ENCODE results near the gene CD44. TPM values are rescaled to one million over a fixed set of nuclear protein-coding genes. Genes with fewer than 3 reads are reported as not detected.
"Not testable (repeated sequence)": the region's sequence is repeated elsewhere in the genome, so short reads cannot be mapped to it uniquely, and the experiment has no call there.

CD44 gene
- total RNA-seq, 6 experiments from 2014 or later, result 12.2 to 64.1 (median 22.9) TPM

DNA sequence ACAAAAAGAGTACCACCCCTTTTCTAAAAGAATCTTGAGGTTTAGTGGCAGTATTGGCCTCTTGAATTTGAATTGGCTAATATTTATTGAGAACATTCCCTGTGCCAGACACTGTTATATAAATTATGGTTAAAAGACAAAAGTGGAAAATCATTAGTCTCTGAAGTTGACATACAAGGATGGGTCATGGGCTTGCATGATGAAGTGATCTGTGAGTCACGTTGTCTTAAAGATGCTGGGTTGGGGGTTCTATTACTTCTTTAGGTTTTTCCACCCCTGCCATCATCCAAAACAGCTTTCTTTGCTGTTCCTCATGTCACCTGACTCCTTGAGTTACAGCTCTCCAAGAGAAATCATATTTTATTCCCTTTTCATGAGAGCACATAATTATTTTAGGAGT, 85.0 kb downstream of the CD44 start:
- H3K27me3 ChIP-seq, result no peaks in the 10 kb centered on the region
- no peaks in the 10 kb centered on the region for H3K9me3 ChIP-seq
- intact Hi-C loops (cut with DNase I), result no loop called here
- no peak overlapping the region for H3K27ac ChIP-seq
- 92% methylated on average over 1 of the region's 1 CpG for WGBS (ENCODE audit: insufficient coverage, low coverage, low lambda C conversion rate, missing lambda C conversion rate)
- no peak for DNase-seq
- no peak overlapping the region for H3K4me3 ChIP-seq
- H3K36me3 ChIP-seq, result no peaks in the 10 kb centered on the region
- no peak for ATAC-seq
- no peaks in the 10 kb centered on the region for H3K4me1 ChIP-seq
- TF ChIP-seq, protein P1, sequence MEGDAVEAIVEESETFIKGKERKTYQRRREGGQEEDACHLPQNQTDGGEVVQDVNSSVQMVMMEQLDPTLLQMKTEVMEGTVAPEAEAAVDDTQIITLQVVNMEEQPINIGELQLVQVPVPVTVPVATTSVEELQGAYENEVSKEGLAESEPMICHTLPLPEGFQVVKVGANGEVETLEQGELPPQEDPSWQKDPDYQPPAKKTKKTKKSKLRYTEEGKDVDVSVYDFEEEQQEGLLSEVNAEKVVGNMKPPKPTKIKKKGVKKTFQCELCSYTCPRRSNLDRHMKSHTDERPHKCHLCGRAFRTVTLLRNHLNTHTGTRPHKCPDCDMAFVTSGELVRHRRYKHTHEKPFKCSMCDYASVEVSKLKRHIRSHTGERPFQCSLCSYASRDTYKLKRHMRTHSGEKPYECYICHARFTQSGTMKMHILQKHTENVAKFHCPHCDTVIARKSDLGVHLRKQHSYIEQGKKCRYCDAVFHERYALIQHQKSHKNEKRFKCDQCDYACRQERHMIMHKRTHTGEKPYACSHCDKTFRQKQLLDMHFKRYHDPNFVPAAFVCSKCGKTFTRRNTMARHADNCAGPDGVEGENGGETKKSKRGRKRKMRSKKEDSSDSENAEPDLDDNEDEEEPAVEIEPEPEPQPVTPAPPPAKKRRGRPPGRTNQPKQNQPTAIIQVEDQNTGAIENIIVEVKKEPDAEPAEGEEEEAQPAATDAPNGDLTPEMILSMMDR (IDR thresholded peaks at IDR 0.05), result no peak
- no peak for TF ChIP-seq POLR2A (IDR thresholded peaks at IDR 0.05)

DNA sequence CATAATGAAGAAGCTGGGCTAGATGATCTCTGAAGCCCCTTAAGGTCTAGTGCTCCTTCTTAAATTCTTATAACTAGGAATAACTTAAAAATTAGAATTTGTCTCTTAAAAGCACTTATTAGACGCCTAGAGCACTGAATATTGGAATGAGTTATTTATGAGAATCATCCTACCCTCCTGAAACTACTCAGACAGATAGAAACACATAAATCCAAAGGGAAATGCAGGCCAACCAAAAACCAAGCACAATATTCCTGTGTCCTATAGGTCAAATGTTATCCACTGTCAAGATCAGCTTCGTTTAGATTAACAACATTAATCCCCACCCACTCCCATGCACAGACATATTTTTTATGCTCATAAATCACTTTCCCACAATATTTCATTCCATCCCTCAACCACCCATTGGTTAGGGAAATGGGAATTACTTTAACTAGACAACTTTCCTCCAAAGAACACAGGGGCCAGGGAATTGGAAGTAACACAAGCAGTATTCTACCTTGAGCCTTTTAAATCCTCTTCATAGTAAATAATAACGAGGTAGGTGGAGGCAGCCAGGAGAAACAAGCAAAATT, 87.1 kb downstream of the CD44 start:
- Histone ChIP-seq H3K36me3 (no peaks in the 10 kb centered on the region), H3K27me3 (no peaks in the 10 kb centered on the region), H3K9me3 (no peaks in the 10 kb centered on the region), H3K4me3 (no peak overlapping the region), H3K4me1 (no peaks in the 10 kb centered on the region), H3K27ac (no peak overlapping the region)
- intact Hi-C loops (cut with DNase I), result no loop called here
- TF ChIP-seq, protein P1 (IDR thresholded peaks at IDR 0.05), result no peak
- no peak for TF ChIP-seq POLR2A (IDR thresholded peaks at IDR 0.05)
- ATAC-seq (no peak), DNase-seq (no peak)
- 64% methylated on average over 3 of the region's 3 CpGs for WGBS (ENCODE audit: insufficient coverage, low coverage, low lambda C conversion rate, missing lambda C conversion rate)

DNA sequence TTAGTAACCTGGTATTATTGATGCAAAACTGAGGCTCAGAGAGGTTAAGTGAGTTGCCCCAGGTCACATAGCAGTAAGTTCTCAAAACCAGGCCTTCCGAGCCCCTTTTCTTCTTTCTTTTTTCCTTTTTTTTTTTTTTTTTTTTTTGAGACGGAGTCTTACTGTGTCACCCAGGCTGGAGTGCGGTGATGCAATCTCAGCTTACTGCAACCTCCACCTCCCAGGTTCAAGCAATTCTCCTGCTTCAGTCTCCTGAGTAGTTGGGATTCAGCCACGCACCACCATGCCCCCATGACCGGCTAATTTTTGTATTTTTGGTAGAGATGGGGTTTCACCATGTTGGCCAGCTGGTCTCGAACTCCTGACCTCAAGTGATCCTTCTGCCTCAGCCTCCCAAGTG, 87.8 kb downstream of the CD44 start:
- H3K9me3 ChIP-seq; H3K27ac ChIP-seq; H3K27me3 ChIP-seq; H3K4me3 ChIP-seq; H3K4me1 ChIP-seq; H3K36me3 ChIP-seq; ATAC-seq; intact Hi-C loops (cut with DNase I); DNase-seq: not testable (repeated sequence)
- 88% methylated on average over 5 of the region's 6 CpGs for WGBS (ENCODE audit: insufficient coverage, low coverage, low lambda C conversion rate, missing lambda C conversion rate)

DNA sequence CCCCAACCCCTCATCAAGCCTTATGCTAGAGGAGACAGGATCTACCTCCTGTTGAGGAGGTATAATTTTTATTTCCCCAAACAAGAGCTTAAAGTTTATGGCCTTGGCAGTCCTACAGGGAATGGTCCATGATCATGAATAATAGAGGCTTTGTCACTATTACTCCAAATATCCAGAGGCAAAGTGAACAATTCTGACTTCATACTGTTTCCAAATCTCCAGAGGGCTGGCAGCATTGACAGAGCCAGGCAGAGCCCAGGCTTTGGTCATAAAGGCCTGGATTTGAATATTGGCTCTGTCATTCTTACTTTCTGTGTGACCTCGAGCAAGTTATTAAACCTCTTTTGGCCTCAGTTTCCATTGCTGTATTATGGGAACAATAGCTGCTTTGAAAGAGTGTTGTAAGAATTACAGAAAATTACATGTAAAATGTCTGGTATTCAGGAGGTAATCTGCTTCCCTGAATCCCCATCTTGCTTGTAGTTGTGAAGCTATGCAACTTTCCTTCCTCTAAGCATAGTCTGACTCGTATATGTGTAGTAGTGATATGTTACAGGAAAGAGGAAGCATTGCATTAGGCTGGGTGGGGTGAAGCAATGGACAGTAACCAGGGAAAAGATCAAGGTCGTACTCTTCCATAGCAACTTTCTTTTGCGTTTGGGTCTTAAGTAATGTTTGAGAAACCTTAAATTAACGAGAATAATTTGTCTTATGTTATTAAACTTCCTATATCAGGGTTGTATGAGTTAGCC, 88.8 kb downstream of the CD44 start:
- ATAC-seq (peak; percentile 48 to 83 (median 66)), DNase-seq (no peak)
- Histone ChIP-seq H3K36me3 (no peaks in the 10 kb centered on the region), H3K4me3 (no peak overlapping the region), H3K27me3 (no peaks in the 10 kb centered on the region), H3K4me1 (no peaks in the 10 kb centered on the region), H3K27ac (no peak overlapping the region), H3K9me3 (no peaks in the 10 kb centered on the region)
- WGBS (ENCODE audit: insufficient coverage, low coverage, low lambda C conversion rate, missing lambda C conversion rate), result 51% methylated on average over 5 of the region's 5 CpGs
- intact Hi-C loops (cut with DNase I), result no loop called here
- TF ChIP-seq POLR2A (IDR thresholded peaks at IDR 0.05), result no peak
- TF ChIP-seq, protein P1 (IDR thresholded peaks at IDR 0.05), result no peak

DNA sequence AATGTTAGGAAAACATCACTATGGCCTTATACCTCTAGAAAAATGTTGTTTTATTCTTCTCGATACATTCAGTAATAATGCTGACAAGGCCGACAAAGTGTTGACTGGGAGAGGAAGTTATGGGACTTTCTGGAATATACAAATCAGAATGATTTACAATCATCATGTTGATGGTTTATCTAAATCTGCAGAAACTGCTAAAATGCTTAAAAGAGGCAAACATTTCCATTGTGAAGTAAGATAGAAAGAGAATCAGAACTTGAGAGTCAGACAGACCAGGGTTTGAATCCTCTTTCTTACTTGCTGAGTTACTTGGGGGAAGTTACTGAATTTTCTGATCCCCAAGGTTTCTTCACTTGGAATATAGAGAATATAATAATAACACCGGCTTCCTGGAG, 89.4 kb downstream of the CD44 start:
- 62% methylated on average over 3 of the region's 3 CpGs for WGBS (ENCODE audit: insufficient coverage, low coverage, low lambda C conversion rate, missing lambda C conversion rate)
- Histone ChIP-seq H3K36me3 (no peaks in the 10 kb centered on the region), H3K27me3 (no peaks in the 10 kb centered on the region), H3K4me3 (no peak overlapping the region), H3K4me1 (no peaks in the 10 kb centered on the region), H3K9me3 (no peaks in the 10 kb centered on the region), H3K27ac (no peak overlapping the region)
- TF ChIP-seq, protein P1 (IDR thresholded peaks at IDR 0.05), result no peak
- no peak for TF ChIP-seq POLR2A (IDR thresholded peaks at IDR 0.05)
- ATAC-seq, result peak in 2 of 4 donors; percentile 14 to 19
- intact Hi-C loops (cut with DNase I), result no loop called here
- no peak for DNase-seq

Data from right lobe of liver (tissue), 6 donors.